Endothelial cell of umbilical vein (primary cell): ENCODE results near the gene PLEKHH1. TPM values are rescaled to one million over a fixed set of nuclear protein-coding genes. Genes with fewer than 3 reads are reported as not detected.

Experiments used
- BruUV-seq: library from RNA; stranded (reverse); fragments of 400-500 nt; replicated peaks from 2 replicates; lab custom pipeline; 2021; lab: Mats Ljungman, UMichigan
- CTCF ChIA-PET: fragments of 300-600, 350-600 bp; sonication (Branson Sonifier 250); formaldehyde crosslinking; loops from one replicate; lab custom pipeline; 2021; ENCODE audit warnings: antibody characterized with exemption, inconsistent platforms; lab: Charles Lee
- POLR2A ChIA-PET: fragments of 300-600, 350-600 bp; sonication (Branson Sonifier 250); formaldehyde crosslinking; loops from one replicate; lab custom pipeline; 2021; ENCODE audit warnings: antibody characterized with exemption, inconsistent platforms; lab: Charles Lee
- DNase-seq: peaks from one replicate; pipeline ENCODE4 v3.0.0-alpha.2; 2011; ENCODE audit warnings: low read depth, low spot score
- FAIRE-seq: peaks from 2 replicates; lab custom pipeline; 2011; peaks lifted over from hg19 to GRCh38; lab: Jason Lieb, UNC
- H2AFZ ChIP-seq: 2 replicates; pipeline ENCODE4 v1.6.0; 2012; ENCODE audit warnings: low read depth, low read length, control low read depth, inconsistent platforms
- H3K27ac ChIP-seq: 2 replicates; pipeline ENCODE4 v1.5.1; 2011; ENCODE audit warnings: low read depth, mild to moderate bottlenecking, control low read depth, low read length, moderate library complexity; ENCODE audit not compliant: insufficient read depth
- H3K27me3 ChIP-seq, 2 experiments: 2 replicates each; pipeline versions ENCODE4 v1.6.0 to v1.6.1; 2011; ENCODE audit warnings: low read length in 2 of 2, mixed read lengths in 1 of 2; ENCODE audit not compliant: control insufficient read depth in 2 of 2, insufficient read depth in 2 of 2
- H3K36me3 ChIP-seq, 2 experiments: 2 replicates in 1 of 2; 3 replicates in 1 of 2; pipeline ENCODE4 v1.5.1; 2011; ENCODE audit warnings: low read length in 2 of 2, mild to moderate bottlenecking in 1 of 2, moderate library complexity in 1 of 2; ENCODE audit not compliant: control insufficient read depth in 2 of 2, insufficient read depth in 2 of 2; ENCODE audit errors: extremely low read depth in 1 of 2
- H3K4me1 ChIP-seq: 3 replicates; pipeline ENCODE4 v1.5.1; 2011; ENCODE audit warnings: mild to moderate bottlenecking, low read length; ENCODE audit not compliant: control insufficient read depth, insufficient read depth; ENCODE audit errors: extremely low read depth
- H3K4me2 ChIP-seq: 2 replicates; pipeline ENCODE4 v1.6.1; 2011; ENCODE audit warnings: low read length, control low read depth, mixed read lengths; ENCODE audit not compliant: insufficient read depth
- H3K4me3 ChIP-seq, 3 experiments: fragments of 200-600 bp in 1 of 3; sonication (generic), shearing (Covaris generic) in 1 of 3; replicated peaks in 1 of 3; 2 replicates each; pipeline ENCODE4 v1.5.1; 2011 to 2016; ENCODE audit warnings: control low read depth in 3 of 3, low read length in 3 of 3, mild to moderate bottlenecking in 2 of 3, inconsistent platforms in 1 of 3, low read depth in 1 of 3, moderate library complexity in 1 of 3; ENCODE audit not compliant: insufficient read depth in 1 of 3
- H3K79me2 ChIP-seq: 2 replicates; pipeline ENCODE4 v1.6.0; 2012; ENCODE audit warnings: low read length, inconsistent platforms; ENCODE audit not compliant: control insufficient read depth, insufficient read depth
- H3K9ac ChIP-seq: replicated peaks from 2 replicates; pipeline ENCODE3; 2011; ENCODE audit warnings: low read length, control low read depth; ENCODE audit not compliant: insufficient read depth; ENCODE audit errors: extremely low read depth
- H3K9me1 ChIP-seq: replicated peaks from 3 replicates; pipeline ENCODE4 v1.6.0; 2011; ENCODE audit warnings: mild to moderate bottlenecking, low read length; ENCODE audit not compliant: control insufficient read depth, insufficient read depth; ENCODE audit errors: extremely low read depth
- H3K9me3 ChIP-seq: replicated peaks from 2 replicates; pipeline ENCODE4 v1.5.1; 2012; ENCODE audit warnings: low read length, inconsistent platforms; ENCODE audit not compliant: control insufficient read depth, insufficient read depth
- H4K20me1 ChIP-seq: replicated peaks from 2 replicates; pipeline ENCODE3; 2011; ENCODE audit warnings: mild to moderate bottlenecking, low read length; ENCODE audit not compliant: control insufficient read depth, insufficient read depth; ENCODE audit errors: extremely low read depth
- CTCF ChIP-seq, 2 donors: IDR thresholded peaks; 1 replicate in 1 of 2; 2 replicates in 1 of 2; pipeline ENCODE4 v1.5.1; 2011; ENCODE audit warnings: low read length in 2 of 2, mild to moderate bottlenecking in 2 of 2, moderate library complexity in 2 of 2, control low read depth in 1 of 2, inconsistent platforms in 1 of 2, low read depth in 1 of 2; ENCODE audit not compliant: insufficient read depth in 1 of 2; ENCODE audit errors: extremely low read depth in 1 of 2
- GATA2 ChIP-seq: IDR thresholded peaks from 2 replicates; pipeline ENCODE4 v1.7.0; 2011; ENCODE audit warnings: low read depth, mild to moderate bottlenecking, moderate library complexity, mixed read lengths, low read length; ENCODE audit not compliant: insufficient read length, insufficient read depth
- JUN ChIP-seq: IDR thresholded peaks from 2 replicates; pipeline ENCODE4 v1.6.1; 2011; ENCODE audit warnings: borderline replicate concordance, low read depth; ENCODE audit not compliant: insufficient read length, insufficient read depth
- dilution Hi-C: fragments of 300-500 bp; cut with MboI; formaldehyde crosslinking; loops from one replicate; pipeline ENCODE4 v1.15.0; 2019; ENCODE audit warnings: low sequenced_read_pairs; ENCODE audit not compliant: extremely low pct_ligation_motif_present
- intact Hi-C: fragments of 100-400 bp; cut with micrococcal nuclease; formaldehyde crosslinking; loops from one replicate; pipeline ENCODE4 v1.10.0; 2022
- polyA plus RNA-seq, 4 experiments: library from polyadenylated mRNA; depleted of rRNA in 3 of 4; stranded (reverse) in 3 of 4; unstranded in 1 of 4; fragments of >200 nt; gene quantifications; 2 replicates each; pipeline versions ENCODE4 v1.2.1 to v1.2.3, GENCODE V29; 2011 to 2012; ENCODE audit warnings: missing spikeins in 1 of 4
- total RNA-seq: library from RNA; stranded (reverse); gene quantifications from 2 replicates; pipeline ENCODE4 v1.2.3, GENCODE V29; 2021

PLEKHH1 gene
- total and polyA plus RNA-seq, 2 donors (not counting 3 experiments of a cell fraction or from before 2014, with no cell fraction given), result 0.17 to 0.71 TPM

GRCh38 chr14:67583711-67584644 is 50.9 kb downstream of the PLEKHH1 start:
- no TSS peak for BruUV-seq
- dilution Hi-C loops, result no loop called here
- DNase-seq, result peak; percentile 53
- H3K27me3 ChIP-seq, result peaks cover 0 to 2% of the 10 kb centered on the region in 2 experiments
- H3K36me3 ChIP-seq, result no peaks in the 10 kb centered on the region
- CTCF ChIA-PET, result interaction anchor here (0.6 to 13.7 kb wide), 22 partner anchors 9 to 166 kb away, joined by 3 to 394 read pairs (median 4); partner anchors contain the start of genes PIGH, RDH11 and RDH12
- H4K20me1 ChIP-seq, result no peaks in the 10 kb centered on the region
- H3K9me3 ChIP-seq, result no peaks in the 10 kb centered on the region
- intact Hi-C loops, result loop anchor here (1.0 kb wide), 3 partner anchors 35 to 120 kb away; partner anchors contain the start of gene ARG2
- no peak overlapping the region for H3K4me3 ChIP-seq
- no peaks in the 10 kb centered on the region for H3K4me1 ChIP-seq
- FAIRE-seq, result peak; percentile 84
- POLR2A ChIA-PET, result no interaction called here
- TF ChIP-seq CTCF (IDR thresholded peaks at IDR 0.05; ENCODE audit: extremely low read depth in 1 of 2, insufficient read depth in 1 of 2, low read depth in 1 of 2, low read length in 2 of 2) (peak; percentile 56 to 76), GATA2 (peak; percentile 13), JUN (no peak)
- H3K9me1 ChIP-seq, result no peaks in the 10 kb centered on the region
- H3K79me2 ChIP-seq, result no peaks in the 10 kb centered on the region
- H3K27ac ChIP-seq, result no peak overlapping the region
- H3K9ac ChIP-seq, result no peak overlapping the region
- H2AFZ ChIP-seq, result no peak overlapping the region
- no peak overlapping the region for H3K4me2 ChIP-seq
